SU-DHL-6 (cell line): ENCODE measurements around the gene CCRL2.

Experiments
- H2AFZ ChIP-seq: fragments of 200-600 bp; sonication (generic); 2 replicates; pipeline ENCODE4 v1.6.1; 2014; ENCODE audit warnings: low read depth, mild to moderate bottlenecking, moderate library complexity, mixed read lengths, antibody characterized with exemption, low read length; ENCODE audit not compliant: severe bottlenecking
- H3F3A ChIP-seq: fragments of 200-600 bp; shearing (Covaris generic); 2 replicates; pipeline ENCODE4 v1.6.0; 2016; ENCODE audit warnings: antibody characterized with exemption, mild to moderate bottlenecking; ENCODE audit not compliant: insufficient read depth
- H3K27ac ChIP-seq: fragments of 200-600 bp; sonication (generic); 2 replicates; pipeline ENCODE4 v1.5.1; 2016; ENCODE audit warnings: low read depth, mild to moderate bottlenecking, low read length, moderate library complexity, mixed read lengths
- H3K27me3 ChIP-seq: fragments of 200-600 bp; sonication (generic), shearing (Covaris generic); 2 replicates; pipeline ENCODE4 v1.6.0; 2014; ENCODE audit warnings: mild to moderate bottlenecking, low read length
- H3K36me3 ChIP-seq: fragments of 200-600 bp; sonication (generic); 2 replicates; pipeline ENCODE4 v1.6.1; 2014; ENCODE audit warnings: mild to moderate bottlenecking, low read length, mixed read lengths
- H3K4me2 ChIP-seq: fragments of 300-600, 200-600 bp; shearing (Covaris generic), sonication (generic); 2 replicates; pipeline ENCODE4 v1.6.0; 2014; ENCODE audit warnings: low read length, low read depth, mild to moderate bottlenecking; ENCODE audit not compliant: poor library complexity, severe bottlenecking
- H3K4me3 ChIP-seq: fragments of 200-600 bp; sonication (generic); 2 replicates; pipeline ENCODE4 v1.5.1; 2014; ENCODE audit warnings: antibody characterized with exemption, low read length, mild to moderate bottlenecking, mixed read lengths; ENCODE audit not compliant: insufficient read depth, poor library complexity, severe bottlenecking
- H3K79me2 ChIP-seq: fragments of 200-600 bp; sonication (generic); 2 replicates; pipeline ENCODE4 v1.6.1; 2014; ENCODE audit warnings: mild to moderate bottlenecking, low read length, moderate library complexity; ENCODE audit not compliant: insufficient read depth
- H3K9ac ChIP-seq: fragments of 200-600 bp; sonication (generic); 2 replicates; pipeline ENCODE4 v1.7.0; 2014; ENCODE audit warnings: mild to moderate bottlenecking, low read length
- H3K9me2 ChIP-seq: fragments of 200-600 bp; sonication (generic); replicated peaks from 2 replicates; pipeline ENCODE4 v1.6.1; 2014; ENCODE audit warnings: low read length; ENCODE audit not compliant: insufficient read depth
- H3K9me3 ChIP-seq: fragments of 200-600 bp; sonication (generic); 2 replicates; pipeline ENCODE4 v1.6.1; 2014; ENCODE audit warnings: low read length, mixed read lengths; ENCODE audit not compliant: insufficient read depth
- H4K20me1 ChIP-seq: fragments of 200-600 bp; sonication (generic); 2 replicates; pipeline ENCODE4 v1.6.1; 2014; ENCODE audit warnings: low read depth, mild to moderate bottlenecking, antibody characterized with exemption, low read length, moderate library complexity, mixed read lengths
- CTCF ChIP-seq: fragments of 200-600 bp; sonication (generic); IDR thresholded peaks from one replicate; pipeline ENCODE4 v1.5.1; 2017; ENCODE audit warnings: antibody characterized with exemption, mild to moderate bottlenecking, low read length, moderate library complexity; ENCODE audit not compliant: insufficient read depth, poor library complexity, severe bottlenecking
- EZH2phosphoT487 ChIP-seq: fragments of 200-600 bp; sonication (generic), shearing (Covaris generic); conservative IDR thresholded peaks from 2 replicates; pipeline ENCODE4 v1.6.1; 2018; ENCODE audit warnings: mild to moderate bottlenecking, antibody characterized with exemption, low read length, moderate library complexity, mixed read lengths

The CCRL2 gene

GRCh38 chr3:46412786-46413298, 5.8 kb downstream of the CCRL2 start:
- Histone ChIP-seq H3K27me3 (no peaks in the 10 kb centered on the region), H3K27ac (no peak overlapping the region), H3K4me2 (no peak overlapping the region), H4K20me1 (no peaks in the 10 kb centered on the region), H3K9me2 (no peaks in the 10 kb centered on the region), H3F3A (no peaks in the 10 kb centered on the region), H3K36me3 (no peaks in the 10 kb centered on the region), H3K9me3 (no peaks in the 10 kb centered on the region), H3K9ac (no peak overlapping the region), H3K79me2 (no peaks in the 10 kb centered on the region), H3K4me3 (no peak overlapping the region), H2AFZ (no peak overlapping the region)
- no peak for TF ChIP-seq EZH2phosphoT487

- H3K9me3 ChIP-seq = no peaks in the 10 kb centered on the region
- H4K20me1 ChIP-seq = no peaks in the 10 kb centered on the region
- no peak overlapping the region for H3K4me3 ChIP-seq
- TF ChIP-seq CTCF (no peak), EZH2phosphoT487 (no peak)
- H3F3A ChIP-seq = no peaks in the 10 kb centered on the region
- no peak overlapping the region for H3K27ac ChIP-seq
- H3K9me2 ChIP-seq = no peaks in the 10 kb centered on the region
- no peaks in the 10 kb centered on the region for H3K27me3 ChIP-seq
- no peaks in the 10 kb centered on the region for H3K36me3 ChIP-seq
- no peak overlapping the region for H3K9ac ChIP-seq
- H3K79me2 ChIP-seq = no peaks in the 10 kb centered on the region
- no peak overlapping the region for H2AFZ ChIP-seq
- no peak overlapping the region for H3K4me2 ChIP-seq
Measured at GRCh38 chr3:46413951-46414350, 6.9 kb downstream of the CCRL2 start.

DNA sequence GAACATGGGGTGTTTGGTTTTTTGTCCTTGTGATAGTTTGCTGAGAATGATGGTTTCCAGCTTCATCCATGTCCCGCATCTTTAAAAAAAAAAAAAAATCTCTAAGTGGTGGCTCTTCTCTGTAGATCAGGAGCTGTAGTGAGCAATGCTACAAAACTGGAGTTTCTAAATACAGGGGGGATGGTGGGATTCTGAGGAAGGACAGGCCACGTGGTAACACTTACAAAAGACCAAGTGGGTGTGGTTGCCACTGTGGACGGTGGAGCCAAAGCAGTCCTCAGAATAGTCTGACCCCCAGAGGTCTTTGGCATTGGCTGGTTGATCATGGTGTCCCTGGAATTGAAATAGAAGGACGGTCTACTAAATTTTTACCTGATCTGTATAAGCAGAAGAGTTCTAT, 7.7 kb downstream of the CCRL2 start:
- Histone ChIP-seq H3K27ac (no peak overlapping the region), H3K9me2 (no peaks in the 10 kb centered on the region), H3K79me2 (no peaks in the 10 kb centered on the region), H3K4me3 (no peak overlapping the region), H3K27me3 (no peaks in the 10 kb centered on the region), H3F3A (no peaks in the 10 kb centered on the region), H3K9ac (no peak overlapping the region), H4K20me1 (no peaks in the 10 kb centered on the region), H2AFZ (no peak overlapping the region), H3K36me3 (no peaks in the 10 kb centered on the region), H3K9me3 (no peaks in the 10 kb centered on the region), H3K4me2 (no peak overlapping the region)
- TF ChIP-seq EZH2phosphoT487 (no peak), CTCF (no peak)

DNA sequence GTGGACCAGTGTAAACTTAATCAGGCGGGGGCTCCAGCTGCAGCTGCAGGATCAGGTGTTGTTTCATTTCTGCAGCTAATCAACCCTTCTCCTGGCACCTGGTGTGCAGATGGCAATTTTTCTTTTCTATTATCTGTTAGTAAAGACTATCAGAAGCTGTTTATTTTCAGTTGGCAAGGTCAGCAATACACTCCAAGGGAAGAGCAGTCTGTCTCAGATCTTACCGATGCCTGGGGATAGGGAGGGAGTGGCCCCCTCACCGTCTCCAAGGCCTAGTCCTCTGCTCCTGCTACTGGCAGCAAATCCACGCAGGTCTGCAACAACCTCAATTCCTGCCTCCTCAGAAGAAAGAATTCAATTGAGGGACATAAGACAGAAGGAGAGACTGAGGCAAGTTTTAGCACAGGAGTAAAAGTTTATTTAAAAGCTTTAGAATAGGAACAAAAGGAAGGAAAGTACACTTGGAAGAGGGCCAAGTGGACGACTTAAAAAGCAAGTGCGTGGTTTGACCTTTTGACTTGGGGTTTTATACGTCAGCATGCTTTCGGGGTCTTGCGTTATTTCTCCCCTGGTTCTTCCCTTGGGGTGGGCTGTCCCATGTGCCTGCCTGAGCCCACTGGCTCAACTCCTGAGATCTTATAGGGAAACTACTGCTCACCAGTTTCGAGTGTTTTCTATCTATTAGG, 9.2 kb downstream of the CCRL2 start:
- no peak overlapping the region for H2AFZ ChIP-seq
- no peaks in the 10 kb centered on the region for H4K20me1 ChIP-seq
- no peaks in the 10 kb centered on the region for H3K9me2 ChIP-seq
- no peaks in the 10 kb centered on the region for H3K79me2 ChIP-seq
- no peaks in the 10 kb centered on the region for H3K9me3 ChIP-seq
- no peak overlapping the region for H3K4me2 ChIP-seq
- H3K4me3 ChIP-seq = no peak overlapping the region
- H3K9ac ChIP-seq = no peak overlapping the region
- H3K36me3 ChIP-seq = no peaks in the 10 kb centered on the region
- TF ChIP-seq EZH2phosphoT487 (no peak), CTCF (no peak)
- H3K27me3 ChIP-seq = no peaks in the 10 kb centered on the region
- no peak overlapping the region for H3K27ac ChIP-seq
- H3F3A ChIP-seq = no peaks in the 10 kb centered on the region
